IPS DF 6.9 (cell line): ENCODE data around the gene PDLIM1.

ENCODE experiments used
- DNase-seq: peaks from one replicate; pipeline ENCODE4 v3.0.0-alpha.2; 2013; ENCODE audit warnings: low read depth, low spot score
- H3K27ac ChIP-seq: one replicate; pipeline ENCODE4 v1.5.1; 2013; ENCODE audit warnings: low read length, control low read depth
- H3K27me3 ChIP-seq: 2 replicates; pipeline ENCODE4 v1.6.1; 2013; ENCODE audit warnings: mild to moderate bottlenecking, low read length; ENCODE audit not compliant: control insufficient read depth, insufficient read depth
- H3K36me3 ChIP-seq: 2 replicates; pipeline ENCODE4 v1.6.1; 2013; ENCODE audit warnings: low read length; ENCODE audit not compliant: control insufficient read depth, insufficient read depth
- H3K4me1 ChIP-seq: 2 replicates; pipeline ENCODE4 v1.6.1; 2013; ENCODE audit warnings: low read length; ENCODE audit not compliant: control insufficient read depth, insufficient read depth
- H3K4me3 ChIP-seq: 2 replicates; pipeline ENCODE4 v1.5.1; 2013; ENCODE audit warnings: mild to moderate bottlenecking, low read length
- H3K9me3 ChIP-seq: 2 replicates; pipeline ENCODE4 v1.6.1; 2013; ENCODE audit warnings: low read length, inconsistent platforms; ENCODE audit not compliant: control insufficient read depth, insufficient read depth
- WGBS: extraction: QIAGEN DNeasy Blood & Tissue Kit; methylation state at CpG from one replicate; pipeline ENCODE4 v1.1.7; 2013; ENCODE audit warnings: mixed read lengths, missing lambda C conversion rate; ENCODE audit not compliant: insufficient read length, insufficient coverage; 5-methylcytosine and 5-hydroxymethylcytosine counted together

The PDLIM1 gene

DNA sequence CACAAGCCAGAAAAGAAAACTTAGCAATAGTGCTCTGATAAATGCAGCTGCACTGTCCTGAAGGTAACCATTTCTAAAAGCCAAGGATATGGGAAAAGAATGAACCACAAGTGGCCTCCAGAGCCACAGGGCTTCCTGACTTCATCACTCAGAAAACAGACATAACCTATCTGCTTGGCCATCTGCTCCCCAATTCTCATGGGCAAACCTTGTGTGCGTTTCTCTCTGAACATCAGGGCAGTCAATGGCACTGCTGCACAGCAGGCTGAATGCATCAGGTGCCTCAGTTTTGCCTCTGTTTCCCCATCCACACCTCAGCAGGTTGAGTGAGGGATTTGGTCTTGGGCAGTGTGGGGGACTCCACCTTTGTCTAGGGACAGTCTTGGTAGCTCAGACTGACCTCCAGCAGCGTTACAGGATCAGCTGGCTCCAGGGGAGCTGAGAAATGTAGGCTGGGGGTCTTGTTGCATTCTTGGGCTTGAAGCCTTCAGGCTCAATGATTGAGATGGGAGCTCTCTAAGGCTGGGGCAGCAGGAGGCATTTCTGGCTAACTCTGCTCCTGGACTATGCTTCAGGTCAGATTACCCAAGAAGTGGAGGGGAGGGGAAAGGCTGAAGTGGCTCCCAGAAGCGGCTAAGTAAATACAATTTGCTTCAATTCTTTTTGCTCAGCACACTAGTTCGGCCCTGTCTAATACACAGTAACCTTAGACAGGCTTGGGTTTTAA lies 23.6 kb upstream of the PDLIM1 start:
- no peaks in the 10 kb centered on the region for H3K36me3 ChIP-seq
- no peak overlapping the region for H3K4me3 ChIP-seq
- no peaks in the 10 kb centered on the region for H3K27me3 ChIP-seq
- H3K9me3 ChIP-seq, result no peaks in the 10 kb centered on the region
- H3K27ac ChIP-seq, result no peak overlapping the region
- no peak for DNase-seq
- no CpG with 5 or more reads among the region's 4 CpGs for WGBS
- H3K4me1 ChIP-seq, result peaks cover 3% of the 10 kb centered on the region; the same call in 1 of the 2 replicates

DNA sequence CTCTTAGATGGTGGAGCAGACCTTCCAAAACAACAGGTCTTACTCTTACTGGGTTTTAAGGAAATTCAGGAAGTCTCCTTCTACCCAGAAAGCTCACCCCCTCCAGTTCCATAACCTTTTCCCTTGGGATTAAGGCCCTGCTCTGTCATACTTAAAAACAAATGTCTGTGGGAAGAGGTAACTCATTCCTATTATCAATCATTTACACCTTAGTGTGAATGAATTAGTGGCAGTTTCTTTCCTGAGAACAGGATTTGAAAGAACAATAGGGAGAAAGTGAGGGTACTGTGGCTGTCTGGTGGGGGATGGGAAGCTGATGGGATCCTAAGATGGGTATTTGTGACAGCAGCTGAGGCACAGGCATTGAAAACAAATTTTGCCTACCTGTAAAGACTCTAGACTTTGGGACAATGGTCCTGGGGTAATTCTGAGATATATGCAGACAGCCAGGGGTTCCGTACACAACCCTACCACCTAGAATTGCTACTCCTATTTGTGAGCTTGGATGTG lies 22.2 kb upstream of the PDLIM1 start:
- no peak for DNase-seq
- H3K36me3 ChIP-seq, result no peaks in the 10 kb centered on the region
- no peak overlapping the region for H3K4me3 ChIP-seq
- H3K9me3 ChIP-seq, result no peaks in the 10 kb centered on the region
- no peak overlapping the region for H3K27ac ChIP-seq
- H3K4me1 ChIP-seq, result peaks cover 3% of the 10 kb centered on the region; the same call in 1 of the 2 replicates
- H3K27me3 ChIP-seq, result no peaks in the 10 kb centered on the region
- no CpG with 5 or more reads among the region's 1 CpG for WGBS

DNA sequence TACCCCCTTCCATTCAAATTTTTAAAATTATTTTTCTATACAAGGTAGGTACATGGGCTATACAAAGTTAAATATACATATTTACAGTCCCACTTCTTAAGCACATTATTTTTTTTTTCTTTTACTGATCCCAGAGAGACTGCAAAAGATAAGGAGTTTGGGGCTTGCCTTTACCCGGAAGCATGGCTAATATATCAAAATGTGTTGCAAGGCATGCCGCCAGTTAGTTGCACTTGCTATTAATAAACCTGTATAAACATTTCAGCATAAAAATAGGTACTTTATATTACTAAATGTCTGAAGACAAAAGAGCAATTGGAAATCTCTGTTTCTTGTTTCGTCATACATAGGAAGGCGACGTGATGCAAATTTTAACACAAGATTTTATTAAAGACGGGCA lies 21.5 kb upstream of the PDLIM1 start:
- WGBS, result no CpG with 5 or more reads among the region's 6 CpGs
- DNase-seq, result no peak
- Histone ChIP-seq H3K4me1 (peaks cover 3% of the 10 kb centered on the region; the same call in 1 of the 2 replicates), H3K9me3 (no peaks in the 10 kb centered on the region), H3K27me3 (no peaks in the 10 kb centered on the region), H3K4me3 (no peak overlapping the region), H3K27ac (no peak overlapping the region), H3K36me3 (no peaks in the 10 kb centered on the region)

- H3K27me3 ChIP-seq, result no peaks in the 10 kb centered on the region
- no peak for DNase-seq
- WGBS, result 100% methylated on average over 1 of the region's 1 CpG
- H3K4me3 ChIP-seq, result no peak overlapping the region
- no peaks in the 10 kb centered on the region for H3K9me3 ChIP-seq
- peaks cover 3% of the 10 kb centered on the region; the same call in 1 of the 2 replicates for H3K4me1 ChIP-seq
- H3K27ac ChIP-seq, result no peak overlapping the region
- no peaks in the 10 kb centered on the region for H3K36me3 ChIP-seq
Observed at GRCh38 chr10:95309958-95310357, 19.2 kb upstream of the PDLIM1 start.

DNA sequence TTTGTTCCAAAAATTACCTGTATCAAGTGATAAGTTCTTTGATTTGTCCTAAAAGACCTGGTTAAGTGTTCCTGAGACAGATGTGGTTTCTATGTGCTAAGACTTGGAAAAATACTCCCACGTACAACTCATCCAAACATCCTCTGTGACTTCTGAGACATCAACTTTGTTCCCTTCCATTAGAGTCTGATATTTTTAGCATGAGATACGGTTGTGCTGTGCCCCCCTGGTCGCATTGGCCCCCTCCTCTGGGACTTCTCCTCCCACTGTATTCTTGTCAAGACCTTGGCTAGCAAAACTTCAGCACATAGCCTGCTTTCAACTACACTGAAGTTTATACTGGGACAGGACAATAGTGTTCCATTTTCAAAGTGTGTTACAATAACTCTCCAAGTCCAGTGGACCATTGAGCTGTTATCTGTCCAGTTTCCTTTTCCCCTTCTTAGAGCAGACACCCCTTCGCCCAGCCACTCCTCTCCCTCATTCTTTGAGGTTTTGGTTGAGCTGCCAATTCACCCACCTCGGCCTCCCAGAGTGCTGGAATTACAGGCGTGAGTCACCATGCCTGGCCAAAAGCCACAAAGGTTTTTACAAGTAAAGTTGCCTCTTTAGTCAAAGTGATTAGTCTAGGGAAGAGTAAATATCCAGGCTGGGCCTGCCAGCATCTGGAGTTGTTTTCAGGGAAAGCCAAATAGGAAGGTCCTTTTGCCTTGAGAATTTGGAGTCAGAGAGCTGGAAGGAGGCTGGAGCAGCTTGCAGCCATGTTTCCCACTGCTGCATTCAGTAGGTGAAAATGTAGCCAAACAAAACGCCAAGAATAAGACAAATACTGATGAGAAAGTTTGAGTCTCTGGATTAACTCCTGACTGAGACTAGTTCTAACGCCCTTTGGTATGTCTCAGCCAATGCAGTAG lies 17.8 kb upstream of the PDLIM1 start:
- H3K27me3 ChIP-seq, result no peaks in the 10 kb centered on the region
- WGBS, result no CpG with 5 or more reads among the region's 8 CpGs
- no peak for DNase-seq
- no peaks in the 10 kb centered on the region for H3K36me3 ChIP-seq
- H3K27ac ChIP-seq, result no peak overlapping the region
- H3K4me1 ChIP-seq, result peaks cover 3% of the 10 kb centered on the region; the same call in 1 of the 2 replicates
- no peaks in the 10 kb centered on the region for H3K9me3 ChIP-seq
- H3K4me3 ChIP-seq, result no peak overlapping the region

DNA sequence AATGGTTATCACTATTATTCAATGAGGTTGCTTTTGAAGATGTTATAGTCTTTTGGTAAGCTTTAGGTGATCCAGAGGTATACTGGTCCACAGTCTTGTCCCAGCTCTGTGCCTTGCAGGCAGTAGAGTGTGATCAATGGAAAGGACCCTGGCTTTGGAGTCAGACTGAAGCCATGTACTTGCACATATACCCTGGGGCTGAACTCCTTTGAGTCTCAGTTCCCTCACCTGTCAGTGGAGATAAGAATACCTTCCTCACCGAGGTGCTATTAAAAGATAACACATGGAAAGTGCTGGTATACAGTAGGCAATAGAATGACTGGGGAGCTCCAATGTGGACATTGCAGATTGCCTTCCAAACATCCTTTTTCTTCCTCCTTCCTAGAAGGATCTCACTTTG lies 16.0 kb upstream of the PDLIM1 start:
- H3K4me1 ChIP-seq, result peaks cover 3% of the 10 kb centered on the region; the same call in 1 of the 2 replicates
- WGBS, result no CpG with 5 or more reads among the region's 1 CpG

DNA sequence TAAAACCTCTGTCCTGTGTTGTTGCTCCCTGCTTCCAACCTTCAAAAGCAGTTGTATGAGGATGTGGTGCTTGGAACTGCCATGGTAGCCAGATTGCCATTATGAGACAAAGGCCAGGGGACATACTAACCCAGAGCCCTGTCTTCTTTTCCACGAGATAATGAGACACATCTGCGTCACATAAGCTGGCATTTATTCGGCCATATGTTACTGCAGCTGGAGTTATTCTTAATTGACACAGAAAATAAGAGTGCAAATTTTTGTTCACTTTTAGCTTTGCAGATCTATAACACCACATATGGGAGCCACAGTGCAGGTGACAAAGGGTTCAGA lies 15.5 kb upstream of the PDLIM1 start:
- Histone ChIP-seq H3K4me1 (peaks cover 3% of the 10 kb centered on the region; the same call in 1 of the 2 replicates), H3K27ac (no peak overlapping the region), H3K9me3 (no peaks in the 10 kb centered on the region), H3K4me3 (no peak overlapping the region), H3K27me3 (no peaks in the 10 kb centered on the region), H3K36me3 (no peaks in the 10 kb centered on the region)
- WGBS, result no CpG with 5 or more reads among the region's 3 CpGs
- no peak for DNase-seq

More for the DNA sequence above, 16.0 kb upstream of the PDLIM1 start:
- Histone ChIP-seq H3K36me3 (no peaks in the 10 kb centered on the region), H3K27me3 (no peaks in the 10 kb centered on the region), H3K9me3 (no peaks in the 10 kb centered on the region), H3K27ac (no peak overlapping the region), H3K4me3 (no peak overlapping the region)
- no peak for DNase-seq

DNA sequence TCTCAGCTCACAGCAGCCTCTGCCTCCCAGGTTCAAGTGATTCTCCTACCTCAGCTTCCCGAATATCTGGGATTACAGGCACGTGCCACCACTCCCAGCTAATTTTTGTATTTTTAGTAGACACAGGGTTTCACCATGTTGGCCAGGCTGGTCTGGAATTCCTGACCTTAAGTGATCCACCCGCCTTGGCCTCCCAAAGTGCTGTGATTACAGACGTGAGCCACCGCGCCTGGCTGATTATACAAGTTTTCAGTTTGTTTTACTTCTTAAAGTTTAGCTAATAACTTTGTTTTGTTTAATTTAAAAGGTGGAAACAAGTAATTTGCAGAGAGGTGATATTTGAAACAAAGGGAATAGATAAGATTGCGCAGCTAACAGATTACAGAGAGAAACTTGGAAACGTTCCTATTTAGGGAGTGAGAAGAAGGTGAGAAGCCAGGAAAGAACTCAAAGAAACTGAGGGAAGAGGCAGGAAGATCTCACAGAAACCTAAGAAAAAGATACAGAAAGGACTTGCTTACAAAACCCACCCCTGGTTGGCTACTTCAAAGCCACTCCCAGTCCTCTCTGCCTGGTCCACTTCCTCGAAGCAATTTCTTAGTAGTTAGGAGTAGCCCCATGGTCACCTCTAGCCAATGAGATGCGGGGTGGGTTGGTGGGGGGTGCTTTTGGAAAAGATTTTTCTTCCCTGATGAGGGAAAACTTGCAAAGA lies 15.0 kb upstream of the PDLIM1 start:
- Histone ChIP-seq H3K4me1 (peaks cover 3% of the 10 kb centered on the region; the same call in 1 of the 2 replicates), H3K27me3 (no peaks in the 10 kb centered on the region), H3K4me3 (no peak overlapping the region), H3K9me3 (no peaks in the 10 kb centered on the region), H3K36me3 (no peaks in the 10 kb centered on the region), H3K27ac (no peak overlapping the region)
- no CpG with 5 or more reads among the region's 10 CpGs for WGBS
- no peak for DNase-seq

GRCh38 chr10:95304976-95305375 lies 14.2 kb upstream of the PDLIM1 start:
- no peak for DNase-seq
- Histone ChIP-seq H3K27ac (no peak overlapping the region), H3K36me3 (no peaks in the 10 kb centered on the region), H3K4me3 (no peak overlapping the region), H3K4me1 (no peaks in the 10 kb centered on the region), H3K27me3 (no peaks in the 10 kb centered on the region), H3K9me3 (no peaks in the 10 kb centered on the region)
- no CpG with 5 or more reads among the region's 2 CpGs for WGBS

DNA sequence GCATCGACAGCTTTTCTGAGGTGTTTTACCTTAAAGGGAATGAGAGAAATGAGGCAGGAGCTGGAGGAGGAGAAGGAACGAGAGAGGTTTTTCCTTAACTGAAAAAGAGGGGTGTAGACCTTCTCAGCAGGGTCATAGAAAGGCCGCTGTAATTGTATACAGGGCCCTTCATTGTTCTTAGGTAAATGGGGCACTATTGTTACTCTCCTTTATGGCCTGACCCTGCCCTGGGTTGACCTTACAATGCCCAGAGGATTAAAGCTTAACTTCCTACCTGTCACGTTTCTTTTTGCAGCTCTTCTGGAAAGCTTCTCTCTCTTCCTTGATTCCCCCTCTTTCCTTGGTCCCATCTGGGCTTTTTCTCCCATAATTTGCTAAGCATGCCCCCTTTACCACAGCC lies 13.7 kb upstream of the PDLIM1 start:
- H3K9me3 ChIP-seq, result no peaks in the 10 kb centered on the region
- no peak overlapping the region for H3K4me3 ChIP-seq
- no peaks in the 10 kb centered on the region for H3K27me3 ChIP-seq
- H3K27ac ChIP-seq, result no peak overlapping the region
- no peaks in the 10 kb centered on the region for H3K4me1 ChIP-seq
- DNase-seq, result no peak
- no CpG with 5 or more reads among the region's 4 CpGs for WGBS
- H3K36me3 ChIP-seq, result no peaks in the 10 kb centered on the region
